LNCAP (cell line): ENCODE data around the gene PDE11A.

ENCODE experiments used
- TF ChIP-seq, protein P1 (sequence below): fragments of 450-650 bp; IDR thresholded peaks from 2 replicates; pipeline ENCODE4 v1.5.1; 2017; ENCODE audit warnings: mild to moderate bottlenecking

The PDE11A gene

DNA sequence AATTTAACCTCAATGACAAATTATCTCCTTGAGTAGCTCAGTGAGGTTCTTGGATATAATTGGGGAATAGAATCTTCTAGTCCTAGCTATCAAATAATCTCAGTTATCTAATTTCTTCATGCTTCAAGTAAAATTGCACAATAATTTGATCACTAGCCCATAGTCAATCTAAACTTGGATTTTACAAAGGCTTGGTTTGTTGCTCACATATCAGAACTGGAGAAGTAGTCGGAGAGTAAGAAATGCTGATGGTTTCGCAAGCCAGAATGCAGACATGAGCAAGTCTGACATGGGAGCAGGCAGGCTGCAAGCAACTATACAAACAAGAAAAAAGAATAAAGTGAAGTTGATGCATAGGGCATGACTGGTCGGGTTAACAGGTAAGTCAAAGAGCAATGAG, 11.7 kb upstream of the PDE11A start:
- TF ChIP-seq, protein P1, sequence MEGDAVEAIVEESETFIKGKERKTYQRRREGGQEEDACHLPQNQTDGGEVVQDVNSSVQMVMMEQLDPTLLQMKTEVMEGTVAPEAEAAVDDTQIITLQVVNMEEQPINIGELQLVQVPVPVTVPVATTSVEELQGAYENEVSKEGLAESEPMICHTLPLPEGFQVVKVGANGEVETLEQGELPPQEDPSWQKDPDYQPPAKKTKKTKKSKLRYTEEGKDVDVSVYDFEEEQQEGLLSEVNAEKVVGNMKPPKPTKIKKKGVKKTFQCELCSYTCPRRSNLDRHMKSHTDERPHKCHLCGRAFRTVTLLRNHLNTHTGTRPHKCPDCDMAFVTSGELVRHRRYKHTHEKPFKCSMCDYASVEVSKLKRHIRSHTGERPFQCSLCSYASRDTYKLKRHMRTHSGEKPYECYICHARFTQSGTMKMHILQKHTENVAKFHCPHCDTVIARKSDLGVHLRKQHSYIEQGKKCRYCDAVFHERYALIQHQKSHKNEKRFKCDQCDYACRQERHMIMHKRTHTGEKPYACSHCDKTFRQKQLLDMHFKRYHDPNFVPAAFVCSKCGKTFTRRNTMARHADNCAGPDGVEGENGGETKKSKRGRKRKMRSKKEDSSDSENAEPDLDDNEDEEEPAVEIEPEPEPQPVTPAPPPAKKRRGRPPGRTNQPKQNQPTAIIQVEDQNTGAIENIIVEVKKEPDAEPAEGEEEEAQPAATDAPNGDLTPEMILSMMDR = no peak

DNA sequence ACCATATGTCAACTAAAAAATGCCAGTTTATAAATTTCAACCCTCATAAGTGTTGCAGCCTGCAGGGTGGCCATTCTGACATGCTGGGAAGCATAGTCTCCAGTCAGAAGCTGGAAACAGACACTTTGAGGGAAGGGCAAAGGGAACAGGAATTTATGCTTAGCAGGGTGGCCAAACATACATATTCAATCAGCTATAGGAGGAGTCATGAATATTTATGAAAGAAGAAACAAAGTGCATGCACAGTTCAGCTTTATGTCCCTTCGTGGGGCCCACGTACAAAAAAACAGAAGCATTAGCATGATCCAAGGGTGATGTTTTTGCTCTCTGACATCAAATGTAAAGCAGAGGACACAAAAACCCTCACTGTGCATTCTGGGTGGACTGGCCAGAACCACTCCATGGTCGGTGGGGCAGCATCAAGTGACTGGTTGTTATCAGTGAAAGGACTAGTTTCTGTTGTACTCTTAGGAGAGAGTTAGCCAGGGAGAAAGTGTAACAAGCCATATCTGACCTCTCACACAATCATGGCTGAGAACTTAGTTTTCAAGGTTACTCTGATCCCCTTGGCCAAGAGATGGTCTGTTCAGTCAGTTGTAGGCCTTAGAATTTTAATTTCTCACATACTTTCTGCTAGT, 9.9 kb upstream of the PDE11A start:
- TF ChIP-seq, protein P1 = no peak

DNA sequence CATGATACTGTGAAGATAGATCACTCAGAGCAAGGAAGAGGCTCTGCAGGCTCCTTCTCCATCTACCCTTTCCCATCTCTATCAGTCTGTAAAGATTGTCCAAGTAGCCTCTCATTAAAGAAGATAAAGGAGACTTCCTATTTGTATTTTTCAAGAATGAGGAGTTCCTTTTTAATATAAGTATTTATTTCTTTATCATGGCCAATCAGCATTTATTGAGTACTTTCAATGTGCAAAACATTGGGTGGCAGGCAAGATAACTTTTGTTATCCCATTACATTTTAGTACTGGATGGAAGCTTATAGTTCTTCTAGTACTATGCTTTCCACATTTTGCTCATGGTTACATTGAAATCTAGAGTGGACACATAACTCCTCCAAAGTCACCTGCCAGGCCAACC, 3.6 kb upstream of the PDE11A start:
- TF ChIP-seq, protein P1 = no peak

DNA sequence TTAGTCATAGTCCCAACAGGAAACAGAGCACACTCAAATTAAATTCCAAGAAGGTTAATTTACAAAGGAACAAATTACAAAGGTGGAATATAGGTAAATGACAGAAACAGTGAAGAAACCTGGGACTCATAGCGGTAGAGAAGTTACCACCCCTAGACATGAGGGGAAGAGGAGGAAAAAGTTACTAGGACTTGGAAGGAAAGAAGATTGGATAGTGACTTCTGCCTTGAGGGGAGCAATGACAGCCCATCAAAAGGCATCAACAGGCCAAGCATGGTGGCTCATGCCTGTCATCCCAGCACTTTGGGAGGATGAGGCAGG, 2.4 kb upstream of the PDE11A start:
- TF ChIP-seq, protein P1 = no peak

DNA sequence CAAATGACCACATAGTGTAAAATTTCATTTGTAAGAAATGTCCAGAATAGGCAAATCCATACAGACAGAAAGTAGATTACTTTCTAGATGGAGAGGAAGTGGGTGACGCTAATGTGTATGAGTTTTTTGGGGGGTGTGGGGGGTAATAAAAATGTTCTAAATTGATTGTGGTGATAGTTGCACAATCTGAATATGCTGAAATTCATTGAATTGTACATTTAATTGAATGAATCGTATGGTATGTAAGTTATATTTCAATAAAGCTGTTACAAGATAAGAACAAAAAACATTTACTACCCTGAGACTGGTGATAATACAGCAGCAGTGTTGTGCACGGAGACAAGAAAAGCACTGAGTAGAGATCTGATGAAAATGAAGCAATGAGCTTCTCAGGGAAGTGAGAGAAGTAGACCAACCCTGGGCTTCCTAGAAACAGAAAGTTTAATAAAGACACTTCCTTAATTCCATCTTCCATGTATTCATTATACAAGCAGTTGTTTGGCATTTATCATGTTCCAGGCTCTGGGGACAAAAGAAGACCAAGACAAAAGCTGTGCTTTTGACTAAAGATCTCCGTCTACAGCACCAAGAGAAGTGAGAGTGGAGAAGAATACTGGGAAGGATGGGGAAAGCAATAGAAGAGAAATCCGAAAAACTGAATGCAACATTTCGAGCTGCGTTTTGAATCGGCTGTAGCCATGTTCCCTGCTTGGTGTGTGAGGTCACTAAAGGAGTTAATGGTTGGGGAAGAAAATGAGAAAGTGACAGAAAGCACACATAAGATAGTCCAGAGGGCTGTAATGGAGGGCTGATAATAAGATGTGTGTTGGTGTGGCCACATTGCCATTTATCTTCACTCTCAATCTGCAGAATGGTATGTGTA, 1.8 kb upstream of the PDE11A start:
- TF ChIP-seq, protein P1 = no peak

DNA sequence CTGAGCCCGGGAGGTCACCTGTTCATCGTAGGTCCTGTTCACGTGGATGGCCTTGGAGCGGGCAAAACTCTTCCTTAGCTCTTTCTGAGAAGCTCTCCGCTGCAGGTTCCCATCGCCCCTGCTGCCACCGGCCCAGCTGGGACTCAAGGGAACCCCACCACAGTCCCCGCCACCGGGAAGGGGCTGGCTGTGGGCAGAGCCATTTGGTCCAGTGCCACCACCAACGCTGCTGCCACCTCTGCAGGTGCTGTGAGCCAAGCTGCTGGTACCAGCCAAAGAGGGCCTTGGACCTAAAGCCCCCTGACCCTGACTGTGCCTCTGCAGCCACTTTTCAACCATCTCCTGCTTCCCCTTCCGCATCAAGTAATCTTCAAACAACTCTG, 586 bp downstream of the PDE11A start:
- TF ChIP-seq, protein P1 = no peak

DNA sequence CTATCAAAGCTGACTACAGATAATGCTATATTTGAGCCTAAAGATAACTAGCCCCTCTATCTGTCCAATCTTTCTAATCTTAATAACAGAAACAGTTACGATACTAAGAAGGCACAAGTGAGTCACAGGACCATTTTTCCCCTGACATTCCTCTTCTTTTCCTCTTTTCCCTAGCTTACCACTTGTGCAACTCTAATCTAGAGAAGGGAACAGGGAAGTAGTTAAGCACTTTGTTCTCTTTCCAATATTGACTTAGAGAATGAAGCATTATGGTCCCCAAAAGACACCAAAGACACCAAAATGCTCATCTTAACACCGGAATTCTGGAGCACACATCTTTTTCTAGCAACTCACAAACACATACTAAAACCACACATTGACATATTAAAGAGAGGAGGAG, 1.8 kb downstream of the PDE11A start:
- TF ChIP-seq, protein P1 = no peak
